Subcutaneous adipose tissue (tissue), 4 donors: ENCODE measurements around the gene CYTH3. TPM values are rescaled to one million over a fixed set of nuclear protein-coding genes. Genes with fewer than 3 reads are reported as not detected.

Experiments used
- total RNA-seq, 4 donors: library from RNA; depleted of rRNA; stranded (reverse); fragments of >200 nt; gene quantifications; one replicate each; pipeline ENCODE4 v1.1.0, GENCODE V29; 2016
- TF ChIP-seq, protein P1 (sequence below): fragments of 450-650 bp; IDR thresholded peaks from one replicate; pipeline ENCODE4 v1.5.1; 2016; ENCODE audit warnings: low read depth, mild to moderate bottlenecking, control low read depth, antibody characterized with exemption, moderate library complexity

CYTH3 gene, protein sequence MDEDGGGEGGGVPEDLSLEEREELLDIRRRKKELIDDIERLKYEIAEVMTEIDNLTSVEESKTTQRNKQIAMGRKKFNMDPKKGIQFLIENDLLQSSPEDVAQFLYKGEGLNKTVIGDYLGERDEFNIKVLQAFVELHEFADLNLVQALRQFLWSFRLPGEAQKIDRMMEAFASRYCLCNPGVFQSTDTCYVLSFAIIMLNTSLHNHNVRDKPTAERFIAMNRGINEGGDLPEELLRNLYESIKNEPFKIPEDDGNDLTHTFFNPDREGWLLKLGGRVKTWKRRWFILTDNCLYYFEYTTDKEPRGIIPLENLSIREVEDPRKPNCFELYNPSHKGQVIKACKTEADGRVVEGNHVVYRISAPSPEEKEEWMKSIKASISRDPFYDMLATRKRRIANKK
- 10 to 100 TPM; 23.6 to 84.0 (median 34.8) TPM for total RNA-seq

- TF ChIP-seq, protein P1, sequence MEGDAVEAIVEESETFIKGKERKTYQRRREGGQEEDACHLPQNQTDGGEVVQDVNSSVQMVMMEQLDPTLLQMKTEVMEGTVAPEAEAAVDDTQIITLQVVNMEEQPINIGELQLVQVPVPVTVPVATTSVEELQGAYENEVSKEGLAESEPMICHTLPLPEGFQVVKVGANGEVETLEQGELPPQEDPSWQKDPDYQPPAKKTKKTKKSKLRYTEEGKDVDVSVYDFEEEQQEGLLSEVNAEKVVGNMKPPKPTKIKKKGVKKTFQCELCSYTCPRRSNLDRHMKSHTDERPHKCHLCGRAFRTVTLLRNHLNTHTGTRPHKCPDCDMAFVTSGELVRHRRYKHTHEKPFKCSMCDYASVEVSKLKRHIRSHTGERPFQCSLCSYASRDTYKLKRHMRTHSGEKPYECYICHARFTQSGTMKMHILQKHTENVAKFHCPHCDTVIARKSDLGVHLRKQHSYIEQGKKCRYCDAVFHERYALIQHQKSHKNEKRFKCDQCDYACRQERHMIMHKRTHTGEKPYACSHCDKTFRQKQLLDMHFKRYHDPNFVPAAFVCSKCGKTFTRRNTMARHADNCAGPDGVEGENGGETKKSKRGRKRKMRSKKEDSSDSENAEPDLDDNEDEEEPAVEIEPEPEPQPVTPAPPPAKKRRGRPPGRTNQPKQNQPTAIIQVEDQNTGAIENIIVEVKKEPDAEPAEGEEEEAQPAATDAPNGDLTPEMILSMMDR, result no peak
These were observed at the start of gene CYTH3 for GRCh38 chr7:6272481-6273323. CYTH3 (minus strand) TSS chr7:6272624; CDS start chr7:6272507, 117 bp downstream.

DNA sequence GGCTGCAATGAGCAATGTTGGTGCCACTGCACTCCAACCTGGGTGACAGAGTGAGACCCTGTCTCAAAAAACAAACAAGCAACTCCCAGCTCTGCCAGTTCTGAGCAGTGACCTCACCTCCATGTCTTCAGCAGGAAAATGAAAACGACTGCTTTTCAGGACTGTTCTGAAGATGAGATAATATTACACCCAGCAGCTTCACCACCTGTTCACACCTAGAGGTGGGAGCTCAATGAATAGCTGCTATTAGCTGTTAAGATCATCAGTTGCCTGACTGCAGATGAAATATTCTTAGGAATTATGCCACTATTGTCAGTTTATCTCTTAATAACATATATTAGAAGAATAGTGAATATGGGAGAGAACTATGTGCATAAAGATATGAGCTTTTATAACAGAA lies 48.4 kb upstream of the CYTH3 start:
- TF ChIP-seq, protein P1, result no peak

DNA sequence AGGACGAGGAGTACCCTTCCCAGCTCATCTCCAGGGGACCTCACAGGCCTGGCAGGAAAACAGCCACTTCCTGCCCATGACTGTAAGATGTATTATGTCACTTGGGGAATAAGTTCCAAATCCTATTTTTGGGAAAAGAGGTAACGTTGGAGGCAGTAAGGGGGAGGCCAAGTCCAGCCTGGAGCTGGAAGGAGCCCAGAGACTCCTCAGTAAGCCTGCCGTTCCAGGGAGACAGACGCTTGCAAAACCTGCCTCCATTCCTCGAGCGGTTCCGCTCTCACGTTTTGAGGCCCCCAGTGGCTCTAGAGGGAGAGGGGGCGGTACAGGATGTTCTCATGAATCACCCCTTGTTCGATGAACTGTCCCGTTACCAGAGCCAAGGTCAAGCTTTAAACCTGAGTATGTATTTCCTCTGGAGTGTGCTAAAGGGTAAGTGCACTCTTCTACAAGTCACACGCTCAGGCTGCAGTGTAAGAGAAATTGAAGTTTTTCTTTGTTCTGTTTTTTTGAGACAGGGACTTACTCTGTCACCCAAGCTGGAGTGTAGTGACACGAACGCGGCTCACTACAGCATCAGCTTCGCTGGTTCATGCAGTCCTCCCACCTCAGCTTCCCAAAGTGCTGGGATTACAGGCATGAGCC lies 45.5 kb upstream of the CYTH3 start:
- TF ChIP-seq, protein P1, result no peak

GRCh38 chr7:6316226-6316625 lies 43.8 kb upstream of the CYTH3 start:
- TF ChIP-seq, protein P1, result no peak

DNA sequence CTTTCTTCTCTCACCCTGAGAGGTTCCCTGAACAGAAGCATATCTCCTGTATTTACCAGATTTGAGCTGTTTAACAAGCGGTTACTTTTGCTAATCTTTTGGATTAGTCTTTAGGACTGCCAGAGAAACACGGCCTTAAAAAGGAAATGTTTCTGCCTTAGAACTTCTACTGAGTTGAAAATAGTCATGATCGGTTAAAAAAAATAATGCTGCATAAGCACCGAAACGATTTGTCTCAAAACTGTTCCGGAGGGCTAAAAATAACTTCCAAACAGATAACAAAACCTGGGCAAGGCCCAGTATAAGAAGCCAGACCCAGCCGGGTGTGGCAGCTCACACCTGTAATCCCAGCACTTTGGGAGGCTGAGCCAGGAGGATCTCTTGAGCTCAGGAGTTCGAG lies 43.3 kb upstream of the CYTH3 start:
- TF ChIP-seq, protein P1, result no peak

DNA sequence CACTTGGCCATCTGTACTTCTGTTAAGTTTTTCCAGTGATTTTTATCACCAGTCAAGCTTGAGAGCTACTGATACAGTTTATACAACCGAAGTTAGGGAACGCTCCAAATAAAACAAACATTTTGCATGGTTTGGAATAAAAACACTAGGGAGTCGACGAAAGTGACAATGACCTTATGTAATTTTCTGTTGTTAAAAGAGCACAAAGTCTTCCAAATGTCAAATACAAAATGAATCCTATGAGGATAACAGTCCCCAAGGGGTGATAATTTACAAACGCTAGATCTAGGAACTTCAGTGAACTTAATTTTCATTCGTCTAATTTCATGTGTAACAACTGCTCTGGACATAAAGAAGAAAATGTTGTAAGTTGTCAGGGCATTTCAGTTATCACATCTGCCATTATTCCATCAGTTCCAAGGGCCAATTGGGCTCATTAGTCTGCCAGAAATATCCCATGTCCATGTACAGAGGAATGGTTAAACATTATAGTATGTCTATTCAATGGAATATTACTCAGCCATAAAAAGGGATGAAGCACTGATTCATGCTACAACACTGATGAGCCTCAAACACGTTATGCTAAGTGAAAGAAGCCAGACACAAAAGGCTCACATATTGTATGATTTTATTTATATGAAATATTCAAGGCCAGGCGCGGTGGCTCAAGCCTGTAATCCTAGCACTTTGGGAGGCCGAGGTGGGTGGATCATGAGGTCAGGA lies 38.0 kb upstream of the CYTH3 start:
- TF ChIP-seq, protein P1, result no peak
